NCI-H2196 (cell line): Measurements from ENCODE around the gene TIGIT.

Experiments
- DNase-seq: peaks from one replicate; lab custom pipeline; 2025; ENCODE audit not compliant: unreplicated experiment; lab: John Stamatoyannopoulos, UW

Gene TIGIT

GRCh38 chr3:114351123-114351821 lies 57.4 kb downstream of the TIGIT start:
- DNase-seq, result no peak

GRCh38 chr3:114351822-114352145 lies 58.0 kb downstream of the TIGIT start:
- DNase-seq, result no peak

GRCh38 chr3:114355653-114356052 lies 61.8 kb downstream of the TIGIT start:
- no peak for DNase-seq

GRCh38 chr3:114356066-114356465 lies 62.2 kb downstream of the TIGIT start:
- no peak for DNase-seq

DNA sequence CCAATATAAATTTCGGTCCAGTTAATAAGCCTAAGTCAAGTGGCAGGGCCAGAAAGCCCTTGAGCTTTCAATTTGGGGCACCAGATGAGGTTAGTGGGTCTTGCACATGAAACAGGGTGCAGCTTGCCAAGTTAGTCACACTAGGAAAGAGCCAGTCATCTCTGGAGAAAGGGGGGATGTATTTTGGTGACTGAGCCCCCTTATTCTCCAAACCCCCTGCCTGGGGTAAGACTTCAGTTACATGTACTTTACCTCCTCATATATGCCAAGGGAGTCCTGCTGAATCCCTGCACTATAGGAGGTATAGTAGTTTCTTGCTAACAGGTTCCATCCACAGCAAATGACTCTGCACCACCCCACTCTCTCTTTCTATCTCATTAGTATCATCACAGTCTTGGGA lies 62.7 kb downstream of the TIGIT start:
- no peak for DNase-seq
